Activated CD4-positive, alpha-beta T cell treated with anti-CD3 and anti-CD28 coated beads, Interleukin-2, amount 10 ng/mL, durations not matched to agents 24 days and 14 days (primary cell): ENCODE results near the gene SLC28A1. TPM values are rescaled to one million over a fixed set of nuclear protein-coding genes. Genes with fewer than 3 reads are reported as not detected.
"Not testable (repeated sequence)": the region's sequence is repeated elsewhere in the genome, so short reads cannot be mapped to it uniquely, and the experiment has no call there.

Experiments
- DNase-seq: peaks from one replicate; pipeline ENCODE4 v3.0.0; 2022
- H3K27ac Mint-ChIP-seq: one replicate; pipeline ENCODE4 v1.8.0; 2022; ENCODE audit warnings: mild to moderate bottlenecking, mixed read lengths
- H3K27me3 Mint-ChIP-seq: one replicate; pipeline ENCODE4 v1.8.0; 2022; ENCODE audit warnings: mixed read lengths
- H3K36me3 Mint-ChIP-seq: one replicate; pipeline ENCODE4 v1.8.0; 2022; ENCODE audit warnings: low read depth, mild to moderate bottlenecking, mixed read lengths
- H3K4me1 Mint-ChIP-seq: one replicate; pipeline ENCODE4 v1.8.0; 2021; ENCODE audit warnings: mixed read lengths
- H3K4me3 Mint-ChIP-seq: one replicate; pipeline ENCODE4 v1.8.0; 2022; ENCODE audit warnings: mild to moderate bottlenecking, moderate library complexity, mixed read lengths
- H3K9me3 Mint-ChIP-seq: one replicate; pipeline ENCODE4 v1.8.0; 2021; ENCODE audit warnings: mixed read lengths
- intact Hi-C: fragments of 100-400 bp; cut with micrococcal nuclease; formaldehyde crosslinking; loops from one replicate; pipeline ENCODE4 v1.15.1; 2023
- total RNA-seq: library from RNA; stranded (reverse); gene quantifications from 2 replicates; pipeline ENCODE4 v1.2.3, GENCODE V29; 2022

SLC28A1 gene
- total RNA-seq: not detected in 2 replicates

GRCh38 chr15:84883916-84884781 lies at the start of gene SLC28A1:
Gene SLC28A1 (plus strand): TSS chr15:84884662. CDS start chr15:84887761, 3,099 bp downstream.
- Mint-ChIP-seq H3K27me3 (peaks cover 5% of the 10 kb centered on the region), H3K36me3 (no peaks in the 10 kb centered on the region), H3K9me3 (no peaks in the 10 kb centered on the region), H3K27ac (no peak within 1 kb of the TSS), H3K4me3 (no peak within 1 kb of the TSS), H3K4me1 (no peaks in the 10 kb centered on the region)
- intact Hi-C loops: no loop called here
- DNase-seq: no peak

- intact Hi-C loops: no loop called here
- Mint-ChIP-seq H3K27me3 (peaks cover 25% of the 10 kb centered on the region), H3K9me3 (no peaks in the 10 kb centered on the region), H3K4me1 (no peaks in the 10 kb centered on the region), H3K36me3 (no peaks in the 10 kb centered on the region), H3K4me3 (no peak overlapping the region), H3K27ac (no peak overlapping the region)
- DNase-seq: no peak
Observed at GRCh38 chr15:84834969-84835368, 49.5 kb upstream of the SLC28A1 start.

GRCh38 chr15:84835661-84836337 lies 48.7 kb upstream of the SLC28A1 start:
- no peaks in the 10 kb centered on the region for H3K4me1 Mint-ChIP-seq
- no peaks in the 10 kb centered on the region for H3K9me3 Mint-ChIP-seq
- H3K36me3 Mint-ChIP-seq: no peaks in the 10 kb centered on the region
- no peak for DNase-seq
- intact Hi-C loops: no loop called here
- no peak overlapping the region for H3K27ac Mint-ChIP-seq
- no peak overlapping the region for H3K4me3 Mint-ChIP-seq
- H3K27me3 Mint-ChIP-seq: peaks cover 20% of the 10 kb centered on the region

- DNase-seq: no peak
- H3K4me3 Mint-ChIP-seq: no peak overlapping the region
- no peak overlapping the region for H3K27ac Mint-ChIP-seq
- H3K4me1 Mint-ChIP-seq: no peaks in the 10 kb centered on the region
- H3K27me3 Mint-ChIP-seq: peaks cover 13% of the 10 kb centered on the region
- intact Hi-C loops: no loop called here
- H3K36me3 Mint-ChIP-seq: no peaks in the 10 kb centered on the region
- H3K9me3 Mint-ChIP-seq: no peaks in the 10 kb centered on the region
Observed at GRCh38 chr15:84836844-84837243, 47.6 kb upstream of the SLC28A1 start.

- Mint-ChIP-seq H3K36me3 (no peaks in the 10 kb centered on the region), H3K27me3 (peaks cover 9% of the 10 kb centered on the region), H3K4me1 (no peaks in the 10 kb centered on the region), H3K27ac (no peak overlapping the region), H3K4me3 (no peak overlapping the region), H3K9me3 (no peaks in the 10 kb centered on the region)
- DNase-seq: no peak
- intact Hi-C loops: no loop called here
Observed at GRCh38 chr15:84839714-84840113, 44.7 kb upstream of the SLC28A1 start.

- Mint-ChIP-seq H3K36me3 (no peaks in the 10 kb centered on the region), H3K4me1 (no peaks in the 10 kb centered on the region), H3K27me3 (peaks cover 9% of the 10 kb centered on the region)
Observed at GRCh38 chr15:84840255-84840654, 44.2 kb upstream of the SLC28A1 start.

GRCh38 chr15:84840741-84841429 lies 43.6 kb upstream of the SLC28A1 start:
- H3K27ac Mint-ChIP-seq: no peak overlapping the region
- no peak for DNase-seq

More at GRCh38 chr15:84840255-84840654, 44.2 kb upstream of the SLC28A1 start:
- H3K4me3 Mint-ChIP-seq: no peak overlapping the region
- intact Hi-C loops: no loop called here
- no peak for DNase-seq
- no peak overlapping the region for H3K27ac Mint-ChIP-seq
- H3K9me3 Mint-ChIP-seq: no peaks in the 10 kb centered on the region

GRCh38 chr15:84842781-84843180 lies 41.7 kb upstream of the SLC28A1 start:
- intact Hi-C loops: no loop called here
- Mint-ChIP-seq H3K4me3 (no peak overlapping the region), H3K27ac (no peak overlapping the region), H3K27me3 (peaks cover 4% of the 10 kb centered on the region), H3K9me3 (peaks cover 5% of the 10 kb centered on the region), H3K4me1 (no peaks in the 10 kb centered on the region), H3K36me3 (peaks cover 2% of the 10 kb centered on the region)
- no peak for DNase-seq

More at GRCh38 chr15:84840741-84841429, 43.6 kb upstream of the SLC28A1 start:
- Mint-ChIP-seq H3K36me3 (no peaks in the 10 kb centered on the region), H3K27me3 (peaks cover 9% of the 10 kb centered on the region), H3K4me3 (no peak overlapping the region), H3K9me3 (no peaks in the 10 kb centered on the region), H3K4me1 (no peaks in the 10 kb centered on the region)
- intact Hi-C loops: no loop called here

- no peak for DNase-seq
- intact Hi-C loops: loop anchor here (1.0 kb wide), 1 partner anchor 83 kb away; no protein-coding TSS in a partner anchor
- H3K27ac Mint-ChIP-seq: no peak overlapping the region
- H3K9me3 Mint-ChIP-seq: peaks cover 5% of the 10 kb centered on the region
- no peaks in the 10 kb centered on the region for H3K4me1 Mint-ChIP-seq
- H3K36me3 Mint-ChIP-seq: peaks cover 2% of the 10 kb centered on the region
- H3K4me3 Mint-ChIP-seq: no peak overlapping the region
- peaks cover 7% of the 10 kb centered on the region for H3K27me3 Mint-ChIP-seq
Observed at GRCh38 chr15:84844964-84845363, 39.5 kb upstream of the SLC28A1 start.

- not testable (repeated sequence) for H3K4me1 Mint-ChIP-seq, H3K4me3 Mint-ChIP-seq, H3K27me3 Mint-ChIP-seq, H3K9me3 Mint-ChIP-seq, H3K27ac Mint-ChIP-seq, H3K36me3 Mint-ChIP-seq
- DNase-seq: peak; percentile 80
- intact Hi-C loops: loop anchor here (1.0 kb wide), 1 partner anchor 83 kb away; no protein-coding TSS in a partner anchor
Observed at GRCh38 chr15:84845631-84846030, 38.8 kb upstream of the SLC28A1 start.

GRCh38 chr15:84846269-84846668 lies 38.2 kb upstream of the SLC28A1 start:
- intact Hi-C loops: no loop called here

GRCh38 chr15:84847382-84847781 lies 37.1 kb upstream of the SLC28A1 start:
- intact Hi-C loops: no loop called here
- no peak overlapping the region for H3K27ac Mint-ChIP-seq
- peaks cover 7% of the 10 kb centered on the region for H3K27me3 Mint-ChIP-seq
- no peak for DNase-seq
- peaks cover 2% of the 10 kb centered on the region for H3K36me3 Mint-ChIP-seq
- no peaks in the 10 kb centered on the region for H3K4me1 Mint-ChIP-seq
- H3K4me3 Mint-ChIP-seq: no peak overlapping the region
- peaks cover 5% of the 10 kb centered on the region for H3K9me3 Mint-ChIP-seq

More at GRCh38 chr15:84846269-84846668, 38.2 kb upstream of the SLC28A1 start:
- Mint-ChIP-seq H3K4me1 (no peaks in the 10 kb centered on the region), H3K36me3 (peaks cover 2% of the 10 kb centered on the region), H3K9me3 (peaks cover 5% of the 10 kb centered on the region), H3K27me3 (peaks cover 7% of the 10 kb centered on the region), H3K27ac (no peak overlapping the region), H3K4me3 (no peak overlapping the region)
- no peak for DNase-seq

- no peak overlapping the region for H3K4me3 Mint-ChIP-seq
- peaks cover 3% of the 10 kb centered on the region for H3K27me3 Mint-ChIP-seq
- intact Hi-C loops: no loop called here
- no peaks in the 10 kb centered on the region for H3K4me1 Mint-ChIP-seq
- H3K36me3 Mint-ChIP-seq: no peaks in the 10 kb centered on the region
- no peak overlapping the region for H3K27ac Mint-ChIP-seq
- H3K9me3 Mint-ChIP-seq: peaks cover 1% of the 10 kb centered on the region
- no peak for DNase-seq
Observed at GRCh38 chr15:84852212-84852611, 32.2 kb upstream of the SLC28A1 start.

- H3K27ac Mint-ChIP-seq: no peak overlapping the region
- no peaks in the 10 kb centered on the region for H3K27me3 Mint-ChIP-seq
- no peaks in the 10 kb centered on the region for H3K36me3 Mint-ChIP-seq
- no peak for DNase-seq
- H3K4me3 Mint-ChIP-seq: no peak overlapping the region
- H3K4me1 Mint-ChIP-seq: no peaks in the 10 kb centered on the region
- H3K9me3 Mint-ChIP-seq: no peaks in the 10 kb centered on the region
- intact Hi-C loops: no loop called here
Observed at GRCh38 chr15:84855136-84855535, 29.3 kb upstream of the SLC28A1 start.
